GM12872 (cell line): ENCODE data around the gene ANKRD33B.

Source experiments
- TF ChIP-seq, protein P1 (sequence below): IDR thresholded peaks from 3 replicates; pipeline ENCODE4 v1.5.1; 2011; ENCODE audit warnings: low read depth, mild to moderate bottlenecking, low read length, moderate library complexity; ENCODE audit not compliant: insufficient read depth

ANKRD33B gene

GRCh38 chr5:10533226-10533625 is 30.6 kb upstream of the ANKRD33B start:
- TF ChIP-seq, protein P1, sequence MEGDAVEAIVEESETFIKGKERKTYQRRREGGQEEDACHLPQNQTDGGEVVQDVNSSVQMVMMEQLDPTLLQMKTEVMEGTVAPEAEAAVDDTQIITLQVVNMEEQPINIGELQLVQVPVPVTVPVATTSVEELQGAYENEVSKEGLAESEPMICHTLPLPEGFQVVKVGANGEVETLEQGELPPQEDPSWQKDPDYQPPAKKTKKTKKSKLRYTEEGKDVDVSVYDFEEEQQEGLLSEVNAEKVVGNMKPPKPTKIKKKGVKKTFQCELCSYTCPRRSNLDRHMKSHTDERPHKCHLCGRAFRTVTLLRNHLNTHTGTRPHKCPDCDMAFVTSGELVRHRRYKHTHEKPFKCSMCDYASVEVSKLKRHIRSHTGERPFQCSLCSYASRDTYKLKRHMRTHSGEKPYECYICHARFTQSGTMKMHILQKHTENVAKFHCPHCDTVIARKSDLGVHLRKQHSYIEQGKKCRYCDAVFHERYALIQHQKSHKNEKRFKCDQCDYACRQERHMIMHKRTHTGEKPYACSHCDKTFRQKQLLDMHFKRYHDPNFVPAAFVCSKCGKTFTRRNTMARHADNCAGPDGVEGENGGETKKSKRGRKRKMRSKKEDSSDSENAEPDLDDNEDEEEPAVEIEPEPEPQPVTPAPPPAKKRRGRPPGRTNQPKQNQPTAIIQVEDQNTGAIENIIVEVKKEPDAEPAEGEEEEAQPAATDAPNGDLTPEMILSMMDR: no peak

- TF ChIP-seq, protein P1: no peak
These were observed 29.0 kb upstream of the ANKRD33B start for GRCh38 chr5:10534561-10535530.

- TF ChIP-seq, protein P1: no peak
These were observed 27.4 kb upstream of the ANKRD33B start for GRCh38 chr5:10536511-10536910.

- TF ChIP-seq, protein P1: no peak
These were observed 26.8 kb upstream of the ANKRD33B start for GRCh38 chr5:10536931-10537579.

GRCh38 chr5:10537624-10538023 is 26.2 kb upstream of the ANKRD33B start:
- TF ChIP-seq, protein P1: no peak

DNA sequence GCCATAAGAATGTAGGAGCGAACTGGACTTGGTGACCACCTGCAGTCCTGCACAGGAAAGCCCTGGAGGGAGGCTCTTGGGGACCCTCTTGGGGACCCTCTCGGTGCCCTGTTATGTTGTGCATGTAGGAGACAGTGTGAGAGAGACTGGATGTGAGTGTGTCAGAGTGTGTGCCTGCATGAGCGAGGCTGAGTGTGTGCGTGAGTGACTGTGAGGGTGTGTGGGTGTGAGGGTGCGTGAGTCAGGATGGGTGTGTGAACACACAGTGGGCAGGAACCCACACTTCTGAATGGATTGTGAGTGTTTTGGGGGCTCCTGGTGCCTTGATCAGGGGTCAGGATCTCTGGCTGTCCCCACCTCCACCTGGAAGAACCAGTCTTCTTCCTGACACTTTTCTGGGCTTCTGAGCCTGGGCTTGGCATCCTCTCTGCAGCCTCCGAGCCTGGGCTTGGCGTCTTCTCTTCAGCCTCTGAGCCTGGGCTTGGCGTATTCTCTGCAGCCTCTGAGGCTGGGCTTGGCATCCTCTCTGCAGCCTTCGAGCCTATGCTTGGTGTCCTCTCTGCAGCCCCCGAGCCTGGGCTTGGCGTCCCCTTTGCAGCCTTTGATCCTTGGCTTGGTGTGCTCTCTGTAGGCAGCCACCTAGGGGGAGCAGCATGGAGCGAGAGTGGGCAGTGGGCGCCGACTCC is 25.6 kb upstream of the ANKRD33B start:
- TF ChIP-seq, protein P1: no peak
